ENCODE data around the gene VPS13D.

Gene VPS13D

GRCh38 chr1:12407962-12408454 lies 178.2 kb downstream of the VPS13D start:
- no peak for DNase-seq

GRCh38 chr1:12408662-12409061 lies 178.8 kb downstream of the VPS13D start:
- DNase-seq: no peak

DNA sequence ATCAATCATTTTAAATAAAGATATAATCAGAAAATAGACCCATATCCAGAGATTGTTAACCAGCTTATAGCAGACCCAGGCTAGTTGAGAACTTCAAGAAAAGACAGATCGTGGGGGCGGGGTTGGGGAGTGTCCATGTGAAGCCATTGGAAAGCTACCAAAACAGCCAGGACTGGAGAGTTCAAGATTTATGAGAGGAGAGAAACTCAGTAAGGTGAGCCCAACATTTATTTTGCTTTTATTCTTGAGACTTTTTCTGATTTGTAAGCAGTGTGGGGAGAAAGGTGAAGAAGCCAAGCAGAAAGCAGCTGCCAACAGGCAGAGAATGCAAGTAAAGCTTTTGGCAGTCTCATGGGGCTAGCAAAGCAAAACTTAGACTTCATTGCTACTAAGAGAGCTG lies 179.9 kb downstream of the VPS13D start:
- DNase-seq: no peak

- DNase-seq: no peak
Observed at GRCh38 chr1:12410351-12410750, 180.5 kb downstream of the VPS13D start.

DNA sequence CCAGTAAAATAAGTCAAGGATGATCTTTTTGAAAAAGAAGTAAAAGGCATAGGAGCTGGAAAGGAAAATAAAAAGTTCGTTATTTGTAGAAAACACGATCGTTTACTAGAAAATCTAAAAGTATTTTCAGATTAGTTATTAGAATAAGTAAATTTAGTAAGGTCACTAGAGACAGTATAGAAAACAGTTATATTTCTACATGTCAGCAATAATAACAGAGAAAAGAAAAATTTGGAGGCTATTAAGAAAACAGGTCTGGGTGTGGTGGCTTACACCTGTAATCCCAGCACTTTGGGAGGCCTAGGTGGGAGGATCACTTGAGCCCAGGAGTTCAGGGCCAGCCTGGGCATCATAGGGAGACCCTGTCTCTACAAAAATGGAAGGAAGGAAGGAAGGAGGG lies 181.3 kb downstream of the VPS13D start:
- DNase-seq: no peak

DNA sequence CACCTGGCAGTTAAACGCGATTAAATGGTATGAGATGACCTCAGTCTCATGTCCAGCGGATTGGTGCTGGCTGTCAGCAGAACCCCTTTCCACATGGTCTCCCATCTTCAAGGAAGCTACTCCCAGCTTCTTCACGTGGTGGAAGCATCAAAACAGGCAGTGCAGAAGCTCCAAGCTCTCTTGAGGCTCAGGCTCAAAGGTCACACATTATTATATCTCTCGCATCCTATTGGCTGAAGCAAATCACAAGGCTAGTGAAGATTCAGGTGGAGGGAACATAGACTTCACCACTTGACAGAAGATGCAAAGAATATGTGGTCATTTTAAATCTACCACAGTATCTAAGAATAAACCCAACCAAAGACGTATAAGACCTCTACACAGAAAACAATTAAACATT lies 181.9 kb downstream of the VPS13D start:
- DNase-seq: no peak

GRCh38 chr1:12412439-12412838 lies 182.6 kb downstream of the VPS13D start:
- no peak for DNase-seq

GRCh38 chr1:12413664-12414410 lies 184.0 kb downstream of the VPS13D start:
- no peak for DNase-seq

DNA sequence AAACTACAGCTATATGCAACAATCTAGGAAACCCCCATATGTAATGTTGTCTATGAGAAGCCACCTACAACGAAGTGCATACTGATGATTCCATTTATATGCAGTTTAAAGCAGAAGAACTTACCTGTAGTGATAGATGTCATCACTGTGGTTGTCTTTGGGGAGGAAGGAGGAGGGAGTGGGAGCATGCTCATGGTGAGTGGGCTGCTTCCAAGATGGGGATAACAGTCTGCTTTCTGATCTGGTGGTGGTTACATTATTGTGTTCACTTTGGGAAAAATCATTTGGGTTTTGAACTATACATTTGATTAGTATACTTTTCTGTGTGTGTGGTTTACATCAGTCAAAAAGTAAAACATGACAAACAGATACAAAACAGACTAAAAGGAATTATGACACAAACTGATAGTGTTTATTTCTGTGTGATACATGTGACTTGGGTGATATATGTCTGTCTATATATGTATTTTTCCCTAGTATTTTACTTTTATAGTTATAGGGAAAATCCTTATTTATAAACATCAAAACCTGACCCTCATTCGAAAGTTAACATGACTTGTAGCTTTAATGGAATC lies 184.7 kb downstream of the VPS13D start:
- no peak for DNase-seq

DNA sequence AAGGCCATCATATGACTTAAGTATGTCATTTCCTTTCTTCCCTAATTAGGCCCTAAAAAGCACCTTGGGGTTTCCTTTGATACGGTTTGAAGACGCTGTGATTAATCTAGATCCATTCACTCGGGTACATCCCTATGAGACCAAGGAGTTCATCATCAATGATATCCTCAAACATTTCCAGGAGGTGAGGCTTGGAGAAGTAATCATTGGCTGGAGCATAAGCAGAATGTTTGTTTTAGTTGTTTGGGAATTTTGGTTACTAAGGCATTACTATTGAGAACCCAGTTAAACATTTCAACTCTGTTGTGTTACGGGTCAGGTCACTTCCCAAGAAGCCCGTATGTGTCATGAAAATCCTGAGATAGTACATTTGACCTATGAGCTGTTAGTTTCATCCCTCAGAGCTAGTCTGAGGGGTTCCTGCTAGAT lies 185.2 kb downstream of the VPS13D start:
- DNase-seq: no peak

- DNase-seq: no peak
Observed at GRCh38 chr1:12416101-12416500, 186.3 kb downstream of the VPS13D start.

DNA sequence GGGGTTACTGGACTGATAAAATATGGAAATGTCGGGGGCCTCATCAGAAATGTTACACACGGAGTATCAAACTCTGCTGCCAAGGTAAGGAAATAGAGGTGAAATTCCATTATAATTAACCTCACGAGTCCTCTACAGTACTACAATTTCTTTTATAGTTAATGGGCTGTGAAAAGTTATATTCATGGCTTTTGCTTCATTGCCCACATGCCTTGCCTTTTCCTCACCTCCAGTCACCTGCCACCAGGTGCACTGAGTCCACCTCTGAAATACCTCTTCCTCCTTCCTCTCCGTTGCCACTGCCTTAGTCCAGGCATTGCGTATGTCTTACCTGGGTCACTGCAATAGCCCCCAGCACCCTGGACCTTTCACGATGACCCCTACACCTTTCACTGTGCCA lies 186.9 kb downstream of the VPS13D start:
- DNase-seq: no peak

GRCh38 chr1:12417389-12417788 lies 187.6 kb downstream of the VPS13D start:
- DNase-seq: no peak

DNA sequence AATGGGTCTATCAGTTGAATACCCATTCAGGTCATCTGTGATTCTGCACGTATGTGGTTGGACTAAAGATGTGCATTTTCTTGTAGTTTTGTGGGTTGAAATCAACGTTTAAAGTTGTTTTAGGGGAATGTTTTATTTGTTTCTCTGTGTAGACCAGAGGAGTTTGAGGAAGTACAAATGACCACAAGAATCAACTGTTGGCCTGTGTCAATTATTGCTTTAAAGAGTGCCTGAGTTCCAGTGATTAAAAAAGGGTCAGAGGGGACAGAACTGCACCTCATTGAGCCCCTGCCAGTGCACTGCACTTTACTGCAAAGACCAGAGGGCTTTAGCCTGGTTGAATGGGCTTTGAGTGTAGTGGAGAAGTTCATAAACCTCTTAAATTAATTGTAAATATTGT lies 190.3 kb downstream of the VPS13D start:
- DNase-seq: no peak

DNA sequence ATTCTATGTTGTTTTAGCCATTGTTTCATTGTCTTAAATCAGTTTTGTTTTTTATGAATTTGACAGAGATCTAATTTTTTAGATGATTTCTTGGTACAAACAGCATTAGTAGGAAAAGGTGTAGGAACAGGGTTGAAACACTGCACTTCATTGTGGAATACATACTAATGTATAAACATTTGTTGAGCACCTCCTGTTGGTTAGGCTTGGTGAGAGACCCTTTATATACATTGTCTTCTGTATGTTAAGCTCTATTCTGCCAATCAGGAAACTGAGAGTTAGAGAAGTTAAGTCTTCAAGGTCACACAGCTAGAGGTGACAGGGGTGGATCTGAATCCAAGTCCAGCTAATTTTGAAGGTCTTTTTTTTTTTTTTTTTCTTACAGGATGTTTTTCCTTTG lies 192.7 kb downstream of the VPS13D start:
- no peak for DNase-seq

DNA sequence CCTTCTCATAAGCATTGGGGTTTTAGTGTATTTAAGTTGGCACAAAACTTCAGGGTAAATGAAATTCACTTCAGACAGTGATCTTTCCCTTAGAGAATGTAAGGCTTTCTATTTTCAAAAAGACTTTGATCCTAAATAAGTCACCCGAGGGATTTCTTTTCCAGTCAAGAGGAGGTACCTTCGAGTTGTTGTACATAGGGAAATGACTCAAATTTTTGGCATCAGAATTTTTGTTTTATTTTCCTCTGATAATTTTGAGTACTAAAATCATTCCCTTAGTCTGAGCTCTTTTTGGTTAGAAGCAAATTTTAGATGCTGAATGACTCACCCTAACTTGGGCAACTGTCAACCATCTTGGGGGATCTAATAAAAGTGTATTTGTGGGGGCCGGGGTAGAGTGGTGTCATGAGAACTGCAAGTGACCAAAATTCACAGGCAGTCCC lies 194.3 kb downstream of the VPS13D start:
- no peak for DNase-seq

- no peak for DNase-seq
Observed at GRCh38 chr1:12424793-12425192, 195.0 kb downstream of the VPS13D start.

GRCh38 chr1:12426030-12426429 lies 196.2 kb downstream of the VPS13D start:
- no peak for DNase-seq

GRCh38 chr1:12428334-12428733 lies 198.5 kb downstream of the VPS13D start:
- DNase-seq: no peak

DNA sequence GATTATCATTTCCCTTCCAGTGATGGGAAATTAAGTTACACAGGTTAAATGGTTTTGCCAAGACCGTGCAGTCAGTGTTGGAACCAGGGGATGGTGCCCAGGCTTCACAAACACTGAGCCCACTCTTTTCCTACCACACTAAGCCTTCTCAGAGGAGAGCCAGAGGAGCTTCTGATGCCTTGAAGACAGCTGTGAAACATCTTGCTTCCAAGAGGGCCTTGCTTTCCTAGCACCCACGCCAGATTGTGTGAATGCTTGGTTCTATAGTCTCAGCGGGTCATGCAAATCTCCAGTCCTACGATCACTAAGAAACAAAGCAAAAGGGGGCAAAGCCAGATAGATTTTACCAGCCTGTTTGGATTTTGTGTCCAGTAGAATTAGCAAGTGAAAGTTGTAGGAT lies 200.7 kb downstream of the VPS13D start:
- no peak for DNase-seq

GRCh38 chr1:12432897-12433296 lies 203.1 kb downstream of the VPS13D start:
- no peak for DNase-seq

GRCh38 chr1:12433323-12434053 lies 203.7 kb downstream of the VPS13D start:
- DNase-seq: no peak

- DNase-seq: no peak
Observed at GRCh38 chr1:12434174-12434573, 204.3 kb downstream of the VPS13D start.

GRCh38 chr1:12434686-12435085 lies 204.9 kb downstream of the VPS13D start:
- DNase-seq: no peak

Data from NCI-H774 (cell line).